Nephron progenitor cell (in vitro differentiated cells): Measurements from ENCODE around the gene P2RX1.

Source experiments
- DNase-seq: peaks from one replicate; pipeline ENCODE4 v3.0.0; 2021
- H3K27ac Mint-ChIP-seq: 2 replicates; pipeline ENCODE4 v1.8.0; 2021; ENCODE audit warnings: mild to moderate bottlenecking, moderate library complexity, mixed read lengths
- H3K27me3 Mint-ChIP-seq: 2 replicates; pipeline ENCODE4 v1.8.0; 2021; ENCODE audit warnings: mild to moderate bottlenecking, low read depth, mixed read lengths; ENCODE audit not compliant: poor library complexity
- H3K36me3 Mint-ChIP-seq: 2 replicates; pipeline ENCODE4 v1.8.0; 2021; ENCODE audit warnings: low read depth, mixed read lengths
- H3K4me1 Mint-ChIP-seq: 2 replicates; pipeline ENCODE4 v1.8.0; 2021; ENCODE audit warnings: mixed read lengths
- H3K4me3 Mint-ChIP-seq: 2 replicates; pipeline ENCODE4 v1.8.0; 2021; ENCODE audit warnings: mild to moderate bottlenecking, moderate library complexity, mixed read lengths
- H3K9me3 Mint-ChIP-seq: 2 replicates; pipeline ENCODE4 v1.8.0; 2021; ENCODE audit warnings: mild to moderate bottlenecking, moderate library complexity, mixed read lengths
- CTCF ChIP-seq: fragments of 200-600 bp; sonication (generic); IDR thresholded peaks from 2 replicates; pipeline ENCODE4 v1.5.0; 2021; ENCODE audit warnings: antibody characterized with exemption

P2RX1 gene

DNA sequence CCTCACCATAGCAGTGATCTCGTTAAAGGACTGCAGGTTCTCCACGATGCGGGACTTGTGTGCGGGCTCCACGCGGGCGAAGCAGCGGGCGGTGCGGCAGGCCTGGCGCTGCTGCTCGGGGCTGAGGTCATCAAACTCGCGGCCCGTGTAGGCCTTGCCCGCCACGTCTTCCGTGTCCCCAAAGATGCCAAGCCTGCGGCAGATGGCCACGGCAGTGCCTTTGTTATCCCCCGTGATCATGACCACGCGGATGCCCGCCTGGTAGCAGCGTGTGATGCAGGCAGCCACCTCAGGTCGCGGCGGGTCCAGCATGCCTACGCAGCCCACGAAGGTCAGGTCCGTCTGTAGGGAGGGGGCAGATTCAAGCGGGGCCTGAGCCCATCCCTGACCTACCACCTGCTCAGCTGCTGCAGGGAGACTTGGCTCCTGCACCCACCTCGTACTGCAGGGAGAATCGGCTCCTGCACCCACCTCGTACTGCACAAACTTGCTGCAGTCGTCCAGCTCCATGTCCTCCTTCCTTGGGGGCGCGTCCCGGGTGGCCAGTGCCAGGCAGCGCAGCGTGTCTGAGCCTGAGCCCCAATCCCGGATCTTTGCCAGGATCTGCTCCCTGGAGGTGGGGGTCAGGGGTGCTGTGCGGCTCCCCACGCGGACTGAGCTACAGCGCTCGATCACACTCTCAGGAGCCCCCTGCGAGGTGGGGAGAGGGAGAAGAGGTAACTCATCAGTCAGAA, 24.9 kb upstream of the P2RX1 start:
- Mint-ChIP-seq H3K27ac (no peak overlapping the region), H3K9me3 (no peaks in the 10 kb centered on the region), H3K4me1 (peaks cover 33% of the 10 kb centered on the region), H3K27me3 (peaks cover 20% of the 10 kb centered on the region), H3K4me3 (no peak overlapping the region), H3K36me3 (no peaks in the 10 kb centered on the region)
- no peak for DNase-seq
- no peak for TF ChIP-seq CTCF

- no peak for DNase-seq
- H3K4me3 Mint-ChIP-seq = no peak overlapping the region
- no peak overlapping the region for H3K27ac Mint-ChIP-seq
- no peak for TF ChIP-seq CTCF
- no peaks in the 10 kb centered on the region for H3K9me3 Mint-ChIP-seq
- H3K36me3 Mint-ChIP-seq = no peaks in the 10 kb centered on the region
- H3K27me3 Mint-ChIP-seq = peaks cover 15% of the 10 kb centered on the region
- peaks cover 4% of the 10 kb centered on the region for H3K4me1 Mint-ChIP-seq
These were observed 21.1 kb upstream of the P2RX1 start for GRCh38 chr17:3937359-3937758.

DNA sequence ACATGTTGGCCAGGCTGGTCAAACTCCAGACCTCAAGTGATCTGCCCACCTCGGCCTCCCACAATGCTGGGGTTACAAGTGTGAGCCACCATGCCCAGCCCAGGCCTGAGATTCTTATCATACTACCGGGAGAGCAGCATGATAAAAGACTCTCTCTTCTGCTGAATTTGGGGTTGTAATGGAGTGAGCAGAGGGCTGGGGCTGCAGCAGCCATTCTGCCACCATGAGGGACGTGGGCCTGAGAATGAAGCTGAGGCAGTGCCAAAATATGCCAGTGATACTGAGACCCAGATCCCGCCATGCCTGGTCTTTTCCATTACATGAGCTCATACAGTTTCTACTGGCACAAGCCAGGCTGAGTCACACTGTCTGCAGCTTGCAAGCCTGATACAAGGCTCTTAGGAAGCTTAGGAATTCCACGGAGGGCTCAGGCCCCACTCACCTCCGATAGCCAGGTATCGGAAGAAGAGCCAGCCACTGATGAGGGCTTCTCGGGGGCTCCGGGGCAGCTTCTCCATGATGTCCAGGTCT, 19.6 kb upstream of the P2RX1 start:
- Mint-ChIP-seq H3K27me3 (peaks cover 15% of the 10 kb centered on the region), H3K4me1 (no peaks in the 10 kb centered on the region), H3K9me3 (no peaks in the 10 kb centered on the region), H3K36me3 (no peaks in the 10 kb centered on the region), H3K27ac (no peak overlapping the region), H3K4me3 (no peak overlapping the region)
- TF ChIP-seq CTCF = no peak
- DNase-seq = no peak

DNA sequence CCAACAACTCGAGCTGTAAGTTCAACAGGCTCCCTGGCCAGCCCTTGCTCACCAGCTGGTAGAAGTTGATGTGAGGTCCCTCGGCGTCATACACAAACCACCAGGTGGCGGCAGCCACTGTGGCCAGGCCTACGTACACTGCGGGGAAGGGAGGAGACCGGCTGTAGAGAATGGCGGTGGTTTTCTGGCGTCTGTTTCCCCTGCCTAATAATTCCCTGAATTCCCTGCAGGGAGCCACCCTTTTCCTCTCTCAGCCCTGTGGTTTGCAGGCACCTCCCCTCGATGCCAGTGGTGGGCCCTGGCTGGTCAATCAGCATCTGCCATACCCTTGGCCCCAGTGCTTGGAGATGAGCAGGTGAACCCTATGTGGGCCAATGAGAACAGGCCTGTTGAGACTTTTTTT, 18.9 kb upstream of the P2RX1 start:
- H3K27ac Mint-ChIP-seq = no peak overlapping the region
- H3K4me1 Mint-ChIP-seq = no peaks in the 10 kb centered on the region
- peaks cover 15% of the 10 kb centered on the region for H3K27me3 Mint-ChIP-seq
- peak; percentile 66 for DNase-seq
- peak; percentile 59 for TF ChIP-seq CTCF
- no peak overlapping the region for H3K4me3 Mint-ChIP-seq
- no peaks in the 10 kb centered on the region for H3K9me3 Mint-ChIP-seq
- no peaks in the 10 kb centered on the region for H3K36me3 Mint-ChIP-seq

GRCh38 chr17:3929764-3930163, 13.5 kb upstream of the P2RX1 start:
- Mint-ChIP-seq H3K27ac (no peak overlapping the region), H3K36me3 (no peaks in the 10 kb centered on the region), H3K9me3 (no peaks in the 10 kb centered on the region), H3K4me3 (no peak overlapping the region), H3K27me3 (peaks cover 8% of the 10 kb centered on the region), H3K4me1 (peaks cover 35% of the 10 kb centered on the region)
- no peak for DNase-seq
- no peak for TF ChIP-seq CTCF

GRCh38 chr17:3929181-3929580, 12.9 kb upstream of the P2RX1 start:
- Mint-ChIP-seq H3K36me3 (no peaks in the 10 kb centered on the region), H3K27me3 (peaks cover 7% of the 10 kb centered on the region), H3K9me3 (no peaks in the 10 kb centered on the region), H3K4me1 (peaks cover 41% of the 10 kb centered on the region), H3K4me3 (no peak overlapping the region), H3K27ac (no peak overlapping the region)
- TF ChIP-seq CTCF = no peak
- no peak for DNase-seq
